GM18526 (cell line): ENCODE data around the gene NDUFV2.

Source experiments
- POLR2A ChIP-seq: IDR thresholded peaks from 3 replicates; pipeline ENCODE4 v1.6.1; 2011; ENCODE audit not compliant: insufficient read length; ENCODE audit errors: extremely low read depth

NDUFV2 gene

GRCh38 chr18:9156604-9157249, 54.2 kb downstream of the NDUFV2 start:
- TF ChIP-seq POLR2A: no peak

DNA sequence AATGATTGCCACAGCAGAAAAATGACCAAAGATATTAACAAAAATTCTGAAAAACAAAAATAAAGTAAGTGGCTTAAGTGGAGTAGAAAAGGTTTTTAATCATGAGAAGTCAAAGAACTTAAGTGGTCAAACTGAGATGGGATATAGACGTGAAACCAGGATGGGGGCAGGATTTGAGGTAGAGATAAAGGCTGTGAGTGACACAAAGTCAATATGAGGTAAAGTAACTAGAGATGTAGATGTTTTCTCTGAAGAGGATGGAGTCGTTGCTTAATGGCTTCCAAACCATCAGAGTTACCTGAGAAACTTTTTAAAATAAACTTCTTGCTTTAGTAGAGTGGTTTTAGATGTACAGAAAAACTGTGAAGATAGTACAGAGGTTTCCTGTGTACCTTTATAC, 55.3 kb downstream of the NDUFV2 start:
- TF ChIP-seq POLR2A: no peak

- no peak for TF ChIP-seq POLR2A
These were observed 57.5 kb downstream of the NDUFV2 start for GRCh38 chr18:9160014-9160413.

DNA sequence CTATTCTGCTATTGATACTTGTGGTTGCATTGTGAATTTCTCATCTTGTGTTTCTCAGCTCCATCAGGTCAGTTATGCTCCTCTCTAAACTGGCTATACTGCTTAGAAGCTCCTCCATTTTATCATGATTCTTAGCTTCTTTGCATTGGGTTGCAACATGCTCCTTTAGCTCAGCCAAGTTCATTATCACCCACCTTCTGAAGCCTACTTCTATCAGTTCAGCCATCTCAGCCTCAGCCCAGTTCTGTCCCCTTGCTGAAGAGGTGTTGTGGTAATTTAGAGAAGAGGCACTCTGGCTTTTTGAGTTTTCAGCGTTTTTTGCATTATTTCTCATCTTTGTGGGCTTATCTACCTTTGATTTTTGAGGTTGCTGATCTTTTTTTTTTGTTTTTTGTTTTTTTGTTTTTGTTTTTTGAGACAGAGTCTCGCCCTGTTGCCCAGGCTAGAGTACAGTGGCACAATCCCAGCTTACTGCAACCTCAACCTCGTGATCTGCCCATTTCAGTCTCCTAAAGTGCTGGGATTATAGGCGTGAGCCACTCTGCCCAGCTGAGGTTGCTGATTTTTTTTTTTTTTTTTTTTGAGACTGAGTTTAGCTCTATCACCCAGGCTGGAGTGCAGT, 70.1 kb downstream of the NDUFV2 start:
- no peak for TF ChIP-seq POLR2A

DNA sequence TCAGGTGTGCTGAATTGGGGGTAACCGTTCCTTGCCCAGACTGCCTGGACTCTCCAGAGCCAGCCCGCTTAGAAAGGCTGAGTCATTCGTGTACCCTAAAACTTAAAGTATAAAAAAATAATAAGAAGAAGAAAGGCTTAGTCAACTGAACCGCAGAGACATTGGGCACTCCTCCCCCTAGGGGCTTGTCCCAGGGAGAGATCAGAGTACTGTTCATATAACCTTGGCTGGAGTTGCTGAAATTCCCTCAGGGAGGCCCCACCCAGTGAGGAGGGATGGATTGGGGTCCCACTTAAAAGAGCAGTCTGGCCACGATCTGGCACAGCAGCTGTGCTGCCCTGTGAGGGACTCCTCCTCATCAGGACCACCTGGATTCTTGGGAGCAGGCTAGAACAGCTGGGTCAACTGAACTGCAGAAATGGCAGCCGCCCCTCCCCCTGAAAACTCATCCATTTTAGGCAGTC, 71.3 kb downstream of the NDUFV2 start:
- no peak for TF ChIP-seq POLR2A

- no peak for TF ChIP-seq POLR2A
These were observed 71.8 kb downstream of the NDUFV2 start for GRCh38 chr18:9174302-9174701.

- TF ChIP-seq POLR2A: no peak
These were observed 72.6 kb downstream of the NDUFV2 start for GRCh38 chr18:9175115-9175514.

DNA sequence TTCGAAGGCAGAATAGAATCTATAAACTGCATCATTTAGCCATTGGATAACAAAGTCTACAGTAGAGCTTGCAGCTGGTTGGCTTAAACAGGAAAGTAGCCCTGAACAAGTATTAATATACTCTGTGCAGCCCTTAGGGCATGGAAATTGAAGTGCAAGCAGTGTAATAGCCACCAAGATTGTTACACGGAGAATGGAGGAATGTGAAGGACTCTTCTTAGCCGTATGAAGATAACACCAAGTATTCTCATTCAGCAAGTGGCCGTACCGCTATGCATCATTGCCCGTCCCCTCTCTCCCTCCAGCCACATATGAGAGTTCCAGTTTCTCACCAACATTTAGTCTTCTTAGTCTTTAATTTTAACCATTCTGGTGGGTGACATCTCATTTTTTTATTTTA, 74.5 kb downstream of the NDUFV2 start:
- no peak for TF ChIP-seq POLR2A

- no peak for TF ChIP-seq POLR2A
These were observed 75.0 kb downstream of the NDUFV2 start for GRCh38 chr18:9177466-9177865.

DNA sequence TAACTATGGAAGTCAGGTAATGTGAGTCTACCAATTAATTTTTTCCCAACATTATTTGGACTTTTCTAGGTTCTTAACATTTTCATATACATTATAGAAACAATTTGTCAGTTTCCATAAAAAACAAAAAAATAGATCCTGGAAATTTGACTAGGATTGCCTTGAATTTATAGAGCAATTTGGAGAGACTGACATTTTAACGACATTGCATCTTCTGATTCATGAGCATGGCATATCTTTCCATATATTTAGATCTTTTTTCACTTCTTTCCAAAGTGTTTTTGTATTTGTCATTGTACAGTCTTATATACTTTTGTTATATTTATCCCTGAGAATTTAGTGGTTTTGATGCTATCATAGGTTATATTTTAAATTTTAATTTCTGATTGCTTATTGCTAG, 76.1 kb downstream of the NDUFV2 start:
- TF ChIP-seq POLR2A: no peak

GRCh38 chr18:9181275-9181674, 78.8 kb downstream of the NDUFV2 start:
- TF ChIP-seq POLR2A: no peak

DNA sequence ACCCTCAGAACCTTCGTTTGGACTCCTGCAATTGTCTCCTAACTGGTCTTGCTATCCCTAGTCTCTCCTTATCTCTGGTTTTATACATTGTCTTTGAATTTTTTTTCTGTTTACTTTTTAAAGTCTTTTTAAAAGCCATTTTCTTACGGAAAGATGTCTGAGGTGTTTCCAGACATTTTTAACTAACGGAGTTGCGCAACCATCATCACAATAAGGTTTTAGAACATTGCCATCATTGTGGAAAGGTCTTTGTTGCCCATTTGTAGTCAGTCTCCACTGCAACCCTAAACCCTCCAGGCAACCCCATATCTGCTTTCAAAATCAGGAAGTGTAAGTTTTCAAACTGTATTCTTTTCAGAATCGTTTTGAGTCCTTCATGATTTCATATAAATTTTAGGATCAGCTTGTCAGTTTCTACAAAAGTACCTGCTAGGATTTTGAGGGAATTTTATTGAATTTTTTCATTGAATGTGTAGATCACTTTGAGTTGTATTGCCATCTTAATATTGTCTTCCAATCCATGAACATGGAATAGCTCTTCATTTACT, 80.4 kb downstream of the NDUFV2 start:
- TF ChIP-seq POLR2A: no peak
